PC-3 (cell line): ENCODE measurements around the gene FGF4. TPM values are rescaled to one million over a fixed set of nuclear protein-coding genes. Genes with fewer than 3 reads are reported as not detected.

Source experiments
- ATAC-seq: fragments of 200-7000 bp; cut with Tn5 transposase; 2 replicates; pipeline ENCODE4 v1.9.1; 2020; ENCODE audit warnings: mild to moderate bottlenecking, moderate library complexity
- BruUV-seq: library from RNA; stranded (reverse); fragments of 400-500 nt; replicated peaks from 2 replicates; lab custom pipeline; 2021; lab: Mats Ljungman, UMichigan
- CTCF ChIA-PET: fragments of 300-600 bp; sonication (Branson Sonifier 250); formaldehyde crosslinking; loops from one replicate; lab custom pipeline; 2022; ENCODE audit warnings: antibody characterized with exemption; lab: Charles Lee
- POLR2A ChIA-PET: fragments of 300-600 bp; sonication (Branson Sonifier 250); formaldehyde crosslinking; loops from one replicate; lab custom pipeline; 2022; ENCODE audit warnings: antibody characterized with exemption; ENCODE audit not compliant: unreplicated experiment; lab: Charles Lee
- DNase-seq: peaks from one replicate; pipeline ENCODE4 v3.0.0-alpha.2; 2015
- H2AFZ ChIP-seq: fragments of 300-600 bp; sonication (generic); 2 replicates; pipeline ENCODE4 v1.6.0; 2016; ENCODE audit warnings: antibody characterized with exemption, low read length
- H3F3A ChIP-seq: fragments of 300-600 bp; sonication (generic); one replicate; pipeline ENCODE4 v1.6.0; 2017; ENCODE audit warnings: antibody characterized with exemption, low read length, control low read depth, mild to moderate bottlenecking; ENCODE audit not compliant: unreplicated experiment
- H3K27ac ChIP-seq: fragments of 300-600 bp; sonication (generic); 2 replicates; pipeline ENCODE4 v1.5.1; 2016; ENCODE audit warnings: mild to moderate bottlenecking, low read length
- H3K27me3 ChIP-seq: fragments of 300-600 bp; sonication (generic); 2 replicates; pipeline ENCODE4 v1.6.1; 2016; ENCODE audit warnings: low read length, mixed read lengths
- H3K36me3 ChIP-seq: fragments of 300-600 bp; sonication (generic); 2 replicates; pipeline ENCODE4 v1.6.1; 2016; ENCODE audit warnings: low read depth, mixed run types, low read length, mixed read lengths
- H3K4me1 ChIP-seq: fragments of 300-600 bp; sonication (generic); 2 replicates; pipeline ENCODE4 v1.5.1; 2016; ENCODE audit warnings: low read length; ENCODE audit not compliant: insufficient read depth
- H3K4me2 ChIP-seq: fragments of 300-600 bp; sonication (generic); 2 replicates; pipeline ENCODE4 v1.6.0; 2016; ENCODE audit warnings: low read length
- H3K4me3 ChIP-seq: fragments of 300-600 bp; sonication (generic); 2 replicates; pipeline ENCODE4 v1.5.1; 2016; ENCODE audit warnings: mild to moderate bottlenecking, low read length, mixed read lengths
- H3K79me2 ChIP-seq: fragments of 300-600 bp; sonication (generic); 2 replicates; pipeline ENCODE4 v1.6.1; 2017; ENCODE audit warnings: low read length, mixed read lengths
- H3K9ac ChIP-seq: fragments of 300-600 bp; sonication (generic); 2 replicates; pipeline ENCODE4 v1.6.0; 2016; ENCODE audit warnings: mild to moderate bottlenecking, low read length
- H3K9me2 ChIP-seq: fragments of 300-600 bp; sonication (generic); replicated peaks from 2 replicates; pipeline ENCODE4 v1.6.1; 2016; ENCODE audit warnings: mixed run types, low read length, mixed read lengths
- H3K9me3 ChIP-seq: fragments of 300-600 bp; sonication (generic); 2 replicates; pipeline ENCODE4 v1.6.1; 2016; ENCODE audit warnings: low read length, mixed read lengths
- H4K20me1 ChIP-seq: fragments of 300-600 bp; sonication (generic); 2 replicates; pipeline ENCODE4 v1.6.1; 2016; ENCODE audit warnings: low read length, mixed read lengths
- EZH2 ChIP-seq: fragments of 300-600 bp; sonication (generic); IDR thresholded peaks from one replicate; pipeline ENCODE4 v1.6.1; 2017; ENCODE audit warnings: antibody characterized with exemption, mild to moderate bottlenecking, low read length; ENCODE audit not compliant: unreplicated experiment
- EZH2phosphoT487 ChIP-seq: fragments of 300-600 bp; sonication (generic); IDR thresholded peaks from 2 replicates; pipeline ENCODE4 v1.6.1; 2018; ENCODE audit warnings: mild to moderate bottlenecking, antibody characterized with exemption, low read length, borderline replicate concordance
- intact Hi-C: fragments of 100-400 bp; cut with micrococcal nuclease; formaldehyde crosslinking; loops from 2 replicates; pipeline ENCODE4 v1.9.0; 2023
- total RNA-seq: library from RNA; depleted of rRNA; stranded (reverse); fragments of >200 nt; gene quantifications from 2 replicates; pipeline ENCODE4 v1.2.3, GENCODE V29; 2014
- TF ChIP-seq, protein P1 (sequence below): fragments of 300-600 bp; sonication (generic); conservative IDR thresholded peaks from 2 replicates; pipeline ENCODE4 v1.5.1; 2017; ENCODE audit warnings: antibody characterized with exemption, low read depth, mild to moderate bottlenecking, low read length

Gene FGF4
- total RNA-seq, 1 experiment from 2014 or later: not detected

DNA sequence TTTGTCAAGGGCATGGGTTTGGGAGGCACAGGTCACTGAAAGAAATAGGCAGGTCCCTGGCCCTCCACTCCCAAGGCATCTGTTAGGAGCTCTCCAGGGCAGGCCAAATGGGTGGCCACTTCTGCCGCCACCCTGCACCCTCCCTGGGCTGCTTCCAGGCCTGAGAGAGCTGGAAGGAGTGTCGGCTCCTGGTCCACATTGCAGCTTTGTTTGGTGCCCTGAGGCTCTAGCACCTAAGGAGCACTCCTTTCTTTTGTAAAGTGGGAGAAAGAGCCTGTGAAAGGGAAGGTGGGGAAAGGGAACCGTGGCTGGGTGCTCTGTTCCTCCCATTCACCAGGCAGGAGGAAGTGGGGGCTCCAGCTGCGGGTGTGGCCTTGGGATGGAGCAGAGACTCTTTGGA is 12.3 kb upstream of the FGF4 start:
- no peak for ATAC-seq
- intact Hi-C loops: no loop called here

DNA sequence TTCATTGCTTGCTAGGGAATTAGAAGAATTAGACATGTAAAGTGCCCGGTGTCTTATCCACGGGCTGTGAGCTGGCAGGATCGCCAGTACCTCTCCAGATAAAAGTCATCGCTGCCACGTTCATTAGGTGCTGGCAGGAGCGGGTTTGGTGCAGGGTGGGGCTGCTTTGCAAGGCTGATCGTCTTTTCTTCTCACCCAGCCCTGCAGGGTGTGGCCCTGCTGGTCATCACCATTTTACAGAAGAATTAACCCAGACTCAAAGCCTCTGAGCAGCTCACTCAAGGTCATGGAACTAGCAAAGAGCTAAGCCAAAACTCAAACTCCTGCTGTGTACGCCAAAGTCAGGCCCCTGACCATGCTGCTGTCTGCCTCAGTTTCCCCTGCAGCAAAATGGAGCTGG is 6.1 kb upstream of the FGF4 start:
- intact Hi-C loops: no loop called here
- ATAC-seq (no peak), DNase-seq (no peak)
- Histone ChIP-seq H2AFZ (no peak overlapping the region), H3K27me3 (peaks cover under 1% of the 10 kb centered on the region), H3K27ac (no peak overlapping the region), H3F3A (no peaks in the 10 kb centered on the region), H4K20me1 (no peaks in the 10 kb centered on the region), H3K9me2 (no peaks in the 10 kb centered on the region), H3K4me2 (no peak overlapping the region), H3K4me1 (no peaks in the 10 kb centered on the region), H3K4me3 (no peak overlapping the region), H3K79me2 (no peaks in the 10 kb centered on the region), H3K36me3 (no peaks in the 10 kb centered on the region), H3K9me3 (no peaks in the 10 kb centered on the region), H3K9ac (no peak overlapping the region)
- TF ChIP-seq EZH2: no peak
- no peak for TF ChIP-seq EZH2phosphoT487
- TF ChIP-seq, protein P1, sequence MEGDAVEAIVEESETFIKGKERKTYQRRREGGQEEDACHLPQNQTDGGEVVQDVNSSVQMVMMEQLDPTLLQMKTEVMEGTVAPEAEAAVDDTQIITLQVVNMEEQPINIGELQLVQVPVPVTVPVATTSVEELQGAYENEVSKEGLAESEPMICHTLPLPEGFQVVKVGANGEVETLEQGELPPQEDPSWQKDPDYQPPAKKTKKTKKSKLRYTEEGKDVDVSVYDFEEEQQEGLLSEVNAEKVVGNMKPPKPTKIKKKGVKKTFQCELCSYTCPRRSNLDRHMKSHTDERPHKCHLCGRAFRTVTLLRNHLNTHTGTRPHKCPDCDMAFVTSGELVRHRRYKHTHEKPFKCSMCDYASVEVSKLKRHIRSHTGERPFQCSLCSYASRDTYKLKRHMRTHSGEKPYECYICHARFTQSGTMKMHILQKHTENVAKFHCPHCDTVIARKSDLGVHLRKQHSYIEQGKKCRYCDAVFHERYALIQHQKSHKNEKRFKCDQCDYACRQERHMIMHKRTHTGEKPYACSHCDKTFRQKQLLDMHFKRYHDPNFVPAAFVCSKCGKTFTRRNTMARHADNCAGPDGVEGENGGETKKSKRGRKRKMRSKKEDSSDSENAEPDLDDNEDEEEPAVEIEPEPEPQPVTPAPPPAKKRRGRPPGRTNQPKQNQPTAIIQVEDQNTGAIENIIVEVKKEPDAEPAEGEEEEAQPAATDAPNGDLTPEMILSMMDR: no peak
- ChIA-PET POLR2A (no interaction called here), CTCF (no interaction called here)
- BruUV-seq: no TSS peak

More for the DNA sequence above, 12.3 kb upstream of the FGF4 start:
- Histone ChIP-seq H4K20me1 (no peaks in the 10 kb centered on the region), H3K9ac (no peak overlapping the region), H3K4me2 (no peak overlapping the region), H3K36me3 (no peaks in the 10 kb centered on the region), H2AFZ (no peak overlapping the region), H3F3A (no peaks in the 10 kb centered on the region), H3K9me3 (no peaks in the 10 kb centered on the region), H3K4me3 (no peak overlapping the region), H3K27ac (no peak overlapping the region), H3K27me3 (no peaks in the 10 kb centered on the region), H3K4me1 (peaks cover 17% of the 10 kb centered on the region), H3K79me2 (no peaks in the 10 kb centered on the region), H3K9me2 (no peaks in the 10 kb centered on the region)
- POLR2A ChIA-PET: no interaction called here
- DNase-seq: no peak
- no TSS peak for BruUV-seq
- CTCF ChIA-PET: no interaction called here
- TF ChIP-seq, protein P1: no peak

DNA sequence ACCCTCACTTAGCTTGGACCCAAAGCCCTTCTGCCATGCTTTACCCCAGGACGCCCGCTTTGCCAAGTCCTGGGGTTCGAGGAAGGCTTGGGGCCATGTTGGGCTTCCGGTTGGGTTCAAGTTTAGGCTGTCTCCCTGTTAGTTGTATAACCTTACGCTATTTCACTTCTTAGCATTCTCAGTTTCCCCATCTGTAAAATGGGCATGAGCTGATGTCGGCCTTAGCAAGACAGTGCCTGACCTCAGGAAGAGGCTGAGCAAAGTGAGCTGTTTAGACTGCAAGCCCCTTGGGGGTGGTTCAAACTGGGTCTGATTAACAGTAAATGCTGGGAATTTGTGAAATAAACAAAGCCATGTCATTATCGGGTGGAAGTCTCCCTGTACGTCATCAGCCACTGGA is 3.2 kb upstream of the FGF4 start:
- Histone ChIP-seq H3K79me2 (no peaks in the 10 kb centered on the region), H3K9ac (no peak overlapping the region), H3K4me1 (no peaks in the 10 kb centered on the region), H4K20me1 (no peaks in the 10 kb centered on the region), H3K4me2 (no peak overlapping the region), H3K27me3 (peaks cover 13% of the 10 kb centered on the region), H3K4me3 (no peak overlapping the region), H3K9me3 (no peaks in the 10 kb centered on the region), H3F3A (no peaks in the 10 kb centered on the region), H3K9me2 (no peaks in the 10 kb centered on the region), H3K27ac (no peak overlapping the region), H2AFZ (no peak overlapping the region), H3K36me3 (no peaks in the 10 kb centered on the region)
- ATAC-seq (no peak), DNase-seq (no peak)
- intact Hi-C loops: no loop called here
- TF ChIP-seq EZH2 (no peak), EZH2phosphoT487 (no peak)
- TF ChIP-seq, protein P1: no peak
- ChIA-PET POLR2A (no interaction called here), CTCF (no interaction called here)
- no TSS peak for BruUV-seq
